ENCODE measurements around the gene POT1.

GRCh38 chr7:124783271-124783670, 146.4 kb downstream of the POT1 start:
- TF ChIP-seq EZH2phosphoT487 (IDR thresholded peaks at IDR 0.05; ENCODE audit: borderline replicate concordance, low read length): no peak
- TF ChIP-seq, protein P1, sequence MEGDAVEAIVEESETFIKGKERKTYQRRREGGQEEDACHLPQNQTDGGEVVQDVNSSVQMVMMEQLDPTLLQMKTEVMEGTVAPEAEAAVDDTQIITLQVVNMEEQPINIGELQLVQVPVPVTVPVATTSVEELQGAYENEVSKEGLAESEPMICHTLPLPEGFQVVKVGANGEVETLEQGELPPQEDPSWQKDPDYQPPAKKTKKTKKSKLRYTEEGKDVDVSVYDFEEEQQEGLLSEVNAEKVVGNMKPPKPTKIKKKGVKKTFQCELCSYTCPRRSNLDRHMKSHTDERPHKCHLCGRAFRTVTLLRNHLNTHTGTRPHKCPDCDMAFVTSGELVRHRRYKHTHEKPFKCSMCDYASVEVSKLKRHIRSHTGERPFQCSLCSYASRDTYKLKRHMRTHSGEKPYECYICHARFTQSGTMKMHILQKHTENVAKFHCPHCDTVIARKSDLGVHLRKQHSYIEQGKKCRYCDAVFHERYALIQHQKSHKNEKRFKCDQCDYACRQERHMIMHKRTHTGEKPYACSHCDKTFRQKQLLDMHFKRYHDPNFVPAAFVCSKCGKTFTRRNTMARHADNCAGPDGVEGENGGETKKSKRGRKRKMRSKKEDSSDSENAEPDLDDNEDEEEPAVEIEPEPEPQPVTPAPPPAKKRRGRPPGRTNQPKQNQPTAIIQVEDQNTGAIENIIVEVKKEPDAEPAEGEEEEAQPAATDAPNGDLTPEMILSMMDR (conservative IDR thresholded peaks at IDR 0.05; ENCODE audit: low read depth, low read length): no peak
